ENCODE results near the gene SMIM22.
"Not testable (repeated sequence)": the region's sequence is repeated elsewhere in the genome, so short reads cannot be mapped to it uniquely, and the experiment has no call there.

SMIM22 gene

DNA sequence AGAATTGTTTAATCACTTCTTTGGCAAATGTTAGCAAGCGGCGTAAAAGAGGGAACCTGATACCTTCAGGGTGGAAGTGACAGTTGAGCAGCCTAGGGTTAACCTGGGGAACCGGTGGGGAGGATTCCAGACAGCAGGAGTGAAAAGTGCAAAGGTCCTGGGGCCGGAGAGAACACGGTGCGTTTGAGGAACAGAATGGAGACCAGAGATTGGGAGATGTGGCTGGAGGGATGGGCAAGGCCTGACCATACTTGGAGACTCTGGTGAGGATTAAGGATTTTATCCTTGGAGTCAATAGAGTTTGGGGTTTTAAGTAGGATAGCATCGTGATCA, 25.9 kb upstream of the SMIM22 start:
- no peak for DNase-seq

DNA sequence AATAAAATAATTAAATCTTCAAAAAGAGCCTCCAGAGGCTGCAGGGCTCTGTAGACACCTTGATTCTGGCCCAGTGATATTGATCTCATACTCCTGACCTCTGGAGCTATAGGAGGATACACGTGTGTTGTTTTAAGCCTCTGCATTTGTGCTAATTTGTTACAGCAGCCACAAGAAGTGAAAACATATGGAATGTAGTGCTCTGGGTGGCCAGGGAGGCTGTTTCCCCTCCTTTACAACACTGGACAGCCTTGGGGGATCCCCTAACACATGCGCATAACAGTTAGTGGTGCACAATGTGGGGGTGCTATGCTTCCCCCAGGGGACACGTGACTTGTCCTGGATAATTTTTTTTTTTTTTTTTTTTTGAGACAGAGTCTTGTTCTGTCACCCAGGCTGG, 23.5 kb upstream of the SMIM22 start:
- no peak for DNase-seq

DNA sequence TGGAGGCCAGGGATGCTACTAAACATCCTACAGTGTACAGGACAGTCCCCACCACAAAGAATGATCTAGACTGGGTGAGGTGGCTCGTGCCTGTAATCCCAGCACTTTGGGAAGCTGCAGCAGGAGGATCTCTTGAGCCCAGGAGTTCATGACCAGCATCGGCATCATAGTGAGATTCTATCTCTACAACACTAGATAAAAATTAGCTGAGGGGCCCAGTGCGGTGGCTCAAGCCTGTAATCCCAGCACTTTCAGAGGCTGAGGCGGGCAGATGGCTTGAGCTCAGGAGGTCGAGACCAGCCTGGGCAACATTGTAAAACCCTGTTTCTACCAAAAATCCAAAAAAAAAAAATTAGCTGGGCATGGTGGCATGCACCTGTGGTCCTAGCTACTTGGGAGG, 22.8 kb upstream of the SMIM22 start:
- no peak for DNase-seq

DNA sequence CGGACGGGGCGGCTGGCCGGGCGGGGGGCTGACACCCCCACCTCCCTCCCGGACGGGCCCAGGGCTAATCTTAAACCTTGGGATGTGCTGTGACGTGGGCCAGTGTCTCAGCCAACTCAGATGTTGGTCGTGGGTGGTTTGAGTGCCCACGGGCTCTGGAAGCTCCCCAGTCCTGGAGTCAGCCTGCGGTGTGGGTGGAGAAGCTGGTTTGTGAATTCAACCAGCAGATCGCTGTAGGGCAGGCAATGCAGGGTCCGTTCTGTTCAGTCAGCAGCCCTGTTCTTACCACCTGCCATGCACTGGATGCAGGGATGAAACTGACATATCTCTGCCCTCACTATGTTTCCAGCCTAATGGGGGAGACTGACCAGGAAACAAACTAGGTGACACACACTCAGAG, 20.2 kb upstream of the SMIM22 start:
- no peak for DNase-seq

DNA sequence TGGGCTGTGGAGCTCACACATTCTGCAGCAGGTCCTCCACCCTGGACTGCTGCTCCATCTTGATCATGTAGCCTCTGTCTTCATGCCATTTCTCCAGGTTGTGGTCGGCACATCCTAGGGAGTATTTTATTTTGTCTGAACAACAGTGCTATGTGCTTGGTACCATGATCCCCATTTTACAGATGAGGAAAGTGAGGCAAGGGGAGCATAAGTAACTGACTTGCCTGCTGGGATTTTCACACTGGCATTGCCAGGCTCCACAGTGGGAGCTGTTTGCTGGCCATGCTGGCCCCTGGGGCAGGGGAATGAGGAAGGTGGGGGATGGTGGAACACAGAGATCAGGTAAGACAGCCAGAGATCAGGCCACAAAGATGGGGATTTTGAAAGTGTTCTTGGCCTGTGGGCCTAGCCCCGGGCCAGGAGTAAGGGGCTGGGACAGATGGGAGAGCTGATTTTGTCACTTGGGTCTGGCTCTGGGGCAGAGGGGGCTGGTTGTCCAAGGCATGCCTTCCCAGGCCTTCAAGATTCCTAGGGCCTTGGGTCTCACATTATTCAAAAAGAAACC, 18.9 kb upstream of the SMIM22 start:
- DNase-seq, result no peak

DNA sequence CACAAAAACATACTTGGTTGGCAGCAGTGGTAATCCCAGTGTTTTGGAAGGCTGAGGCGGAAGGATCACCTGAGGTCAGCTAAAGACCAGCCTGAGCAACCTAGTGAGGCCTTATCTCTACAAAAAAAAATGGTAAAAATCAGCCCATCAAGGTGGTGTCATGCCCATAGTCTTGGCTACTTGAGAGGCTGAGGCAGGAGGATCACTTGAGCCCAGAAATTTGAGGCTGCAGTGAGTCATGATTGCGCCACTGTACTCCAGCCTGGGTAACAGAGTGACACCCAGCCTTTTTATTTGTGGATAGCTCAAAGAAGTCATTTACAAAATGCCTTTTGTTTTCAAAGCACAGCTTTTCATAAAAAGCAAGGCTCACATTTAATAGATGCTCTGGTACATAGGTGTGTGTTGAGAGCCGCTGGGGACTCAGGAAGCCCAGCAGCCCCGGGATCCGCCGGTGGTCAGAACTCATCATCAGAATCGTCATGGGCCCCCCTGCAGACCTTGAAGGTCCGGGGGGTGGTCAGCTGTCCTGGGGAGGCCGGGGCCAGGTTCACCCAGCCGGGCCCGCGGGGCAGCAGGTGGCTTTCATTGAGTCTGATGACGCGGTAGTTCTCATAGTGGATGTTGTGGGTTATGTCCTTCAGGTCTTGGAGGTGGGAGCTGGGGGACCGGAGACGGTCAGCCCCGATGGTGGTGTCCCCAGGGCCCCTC, 17.7 kb upstream of the SMIM22 start:
- DNase-seq, result no peak

DNA sequence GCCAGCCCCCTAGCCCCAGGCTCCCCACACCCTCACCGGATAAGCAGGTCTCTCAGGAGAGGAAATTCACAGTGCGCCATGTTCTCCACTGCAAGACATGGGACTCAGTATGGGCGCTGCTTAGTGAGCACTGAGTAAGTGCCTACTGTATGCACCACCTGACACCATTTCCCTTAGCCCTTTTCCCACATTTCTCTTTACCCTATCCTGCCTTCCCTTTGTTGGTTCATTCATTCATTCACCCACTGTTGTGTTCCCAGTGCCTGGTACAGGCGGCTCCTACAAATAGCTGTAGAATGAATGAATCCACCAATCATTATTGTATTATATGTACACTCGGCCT, 17.1 kb upstream of the SMIM22 start:
- DNase-seq, result no peak

DNA sequence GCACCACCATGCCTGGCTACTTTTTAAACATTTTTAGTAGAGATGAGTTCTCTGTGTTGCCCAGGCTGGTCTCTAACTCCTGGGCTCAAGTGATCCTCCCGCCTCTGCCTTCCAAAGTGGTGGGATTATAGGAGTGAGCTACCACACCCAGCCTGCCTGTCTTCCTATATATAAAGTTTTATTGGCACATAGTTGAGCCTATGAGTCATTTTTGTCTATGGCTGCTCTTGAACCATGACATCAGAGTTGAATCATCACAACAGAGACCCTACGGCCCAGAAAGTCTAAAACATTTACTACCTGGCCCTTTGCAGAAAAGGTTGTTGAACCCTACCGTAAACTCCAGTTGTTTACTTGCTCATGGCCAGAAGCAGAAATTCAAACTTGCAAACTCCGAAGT, 14.9 kb upstream of the SMIM22 start:
- no peak for DNase-seq

DNA sequence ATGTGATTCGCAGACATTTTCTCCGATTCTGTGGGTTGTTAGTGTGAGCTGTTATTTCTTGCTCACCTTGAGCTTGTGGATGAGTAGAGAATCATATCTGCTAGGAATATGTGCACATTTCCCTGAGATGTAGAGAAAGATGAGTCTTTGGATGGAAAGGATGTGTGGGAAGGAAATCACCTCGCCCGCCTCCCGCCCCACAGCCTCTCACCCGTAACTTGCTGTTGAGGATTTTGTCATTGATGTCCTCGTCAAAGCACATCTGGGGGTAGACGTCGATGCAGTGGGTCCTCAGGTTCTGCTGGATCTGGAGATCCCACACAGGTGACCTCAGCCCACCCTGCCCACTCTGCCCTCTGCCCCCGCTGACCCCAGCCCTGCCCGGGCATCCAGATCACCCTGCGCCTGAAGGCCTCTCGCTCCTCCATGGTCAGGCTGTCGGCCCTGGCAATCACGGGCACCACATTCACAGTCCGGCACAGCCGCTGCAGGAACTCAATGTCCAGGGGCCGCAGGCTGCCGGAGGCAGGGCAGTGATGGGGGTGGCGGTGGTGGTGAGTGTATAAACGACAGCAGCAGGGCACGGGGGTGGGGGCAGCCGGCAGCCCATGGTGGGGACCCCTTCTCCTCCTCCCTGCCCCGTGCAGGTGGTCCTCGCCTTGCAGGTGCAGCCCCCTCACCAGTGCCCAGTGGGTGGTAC, 11.8 kb upstream of the SMIM22 start:
- DNase-seq, result no peak

DNA sequence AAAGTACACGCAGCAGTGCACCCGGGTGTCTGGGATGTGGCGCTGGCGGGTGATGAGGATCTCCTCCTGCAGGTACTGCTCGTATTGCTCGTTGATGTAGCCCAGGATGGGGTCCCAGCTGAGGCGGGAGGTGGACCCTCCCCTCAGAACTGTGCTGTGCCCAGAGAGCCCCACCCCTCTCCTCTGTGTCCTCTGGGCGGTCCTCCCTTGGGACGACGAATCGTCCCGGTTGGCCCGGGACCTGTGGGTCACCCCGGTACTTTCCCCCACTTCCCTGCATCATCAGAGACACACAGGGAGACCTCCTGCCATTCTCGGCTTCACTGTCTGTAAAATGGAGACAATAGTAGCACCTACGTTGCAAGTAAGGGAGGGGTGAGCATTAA, 11.2 kb upstream of the SMIM22 start:
- no peak for DNase-seq

DNA sequence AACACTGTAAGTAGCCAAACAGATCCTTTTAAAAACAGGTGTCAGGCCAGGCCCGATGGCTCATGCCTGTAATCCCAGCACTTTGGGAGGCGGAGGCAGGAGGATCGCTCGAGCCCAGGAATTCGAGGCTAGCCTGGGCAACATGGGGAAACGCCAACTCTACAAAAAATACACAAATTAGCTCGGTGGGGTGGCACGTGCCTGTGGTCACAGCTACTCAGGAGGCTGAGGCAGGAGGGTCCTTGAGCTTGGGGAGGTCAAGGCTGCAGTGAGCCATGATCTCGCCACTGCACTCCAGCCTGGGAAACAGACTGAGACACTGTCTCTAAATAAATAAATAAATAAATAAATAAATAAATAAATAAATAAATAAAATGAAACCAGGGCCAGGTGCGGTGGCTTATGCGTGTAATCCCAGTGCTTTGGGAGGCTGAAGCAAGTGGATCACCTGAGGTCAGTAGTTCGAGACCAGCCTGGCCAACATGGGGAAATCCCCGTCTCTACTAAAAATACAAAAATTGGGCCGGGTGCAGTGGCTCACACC, 10.7 kb upstream of the SMIM22 start:
- DNase-seq, result not testable (repeated sequence)

DNA sequence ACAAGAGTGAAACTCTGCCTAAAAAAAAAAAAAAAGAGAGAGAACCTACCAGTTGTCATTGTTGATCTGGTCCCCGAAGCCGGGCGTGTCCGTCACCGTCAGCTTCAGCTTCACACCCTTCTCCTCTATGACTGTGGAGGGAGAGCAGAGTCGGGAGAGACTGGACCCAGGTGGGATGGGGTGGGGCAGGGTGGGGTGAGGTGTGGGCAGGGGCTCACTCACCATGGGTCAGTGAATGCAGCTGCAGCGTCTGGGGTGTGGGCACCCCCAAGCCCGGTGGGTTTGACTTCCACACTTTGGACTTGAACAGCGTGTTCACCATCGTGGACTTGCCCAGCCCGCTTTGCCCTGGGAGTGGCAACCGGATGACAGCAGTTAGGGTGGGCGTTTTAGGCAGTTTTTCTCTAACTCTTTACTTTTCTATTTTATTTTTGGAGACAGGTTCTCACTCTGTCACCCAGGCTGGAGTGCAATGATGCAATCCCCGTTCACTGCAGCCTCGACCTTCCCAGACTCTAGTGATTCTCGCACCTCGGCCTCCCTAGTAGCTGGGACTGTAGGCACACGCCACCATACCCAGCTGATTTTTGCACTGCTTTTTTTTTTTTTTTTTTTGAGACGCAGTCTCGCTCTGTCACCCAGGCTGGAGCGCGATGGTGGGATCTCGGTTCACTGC, 9.3 kb upstream of the SMIM22 start:
- no peak for DNase-seq

DNA sequence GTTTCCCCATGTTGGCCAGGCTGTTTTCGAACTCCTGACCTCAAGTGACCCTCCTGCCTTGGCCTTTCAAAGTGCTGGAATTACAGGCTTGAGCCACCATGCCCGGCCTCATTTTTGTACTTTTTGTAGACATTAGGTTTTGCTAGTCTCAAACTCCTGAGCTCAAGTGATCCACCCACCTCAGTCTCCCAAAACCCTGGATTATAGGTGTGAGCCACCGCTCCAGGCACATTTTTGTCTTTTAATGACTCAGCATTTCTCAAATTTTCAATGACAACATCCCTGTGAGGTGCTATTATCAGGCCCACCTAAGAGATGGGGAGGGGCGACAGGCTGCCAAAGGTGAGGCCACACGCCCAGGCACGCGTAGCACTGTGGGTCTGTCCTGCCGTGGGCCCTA, 8.1 kb upstream of the SMIM22 start:
- no peak for DNase-seq

DNA sequence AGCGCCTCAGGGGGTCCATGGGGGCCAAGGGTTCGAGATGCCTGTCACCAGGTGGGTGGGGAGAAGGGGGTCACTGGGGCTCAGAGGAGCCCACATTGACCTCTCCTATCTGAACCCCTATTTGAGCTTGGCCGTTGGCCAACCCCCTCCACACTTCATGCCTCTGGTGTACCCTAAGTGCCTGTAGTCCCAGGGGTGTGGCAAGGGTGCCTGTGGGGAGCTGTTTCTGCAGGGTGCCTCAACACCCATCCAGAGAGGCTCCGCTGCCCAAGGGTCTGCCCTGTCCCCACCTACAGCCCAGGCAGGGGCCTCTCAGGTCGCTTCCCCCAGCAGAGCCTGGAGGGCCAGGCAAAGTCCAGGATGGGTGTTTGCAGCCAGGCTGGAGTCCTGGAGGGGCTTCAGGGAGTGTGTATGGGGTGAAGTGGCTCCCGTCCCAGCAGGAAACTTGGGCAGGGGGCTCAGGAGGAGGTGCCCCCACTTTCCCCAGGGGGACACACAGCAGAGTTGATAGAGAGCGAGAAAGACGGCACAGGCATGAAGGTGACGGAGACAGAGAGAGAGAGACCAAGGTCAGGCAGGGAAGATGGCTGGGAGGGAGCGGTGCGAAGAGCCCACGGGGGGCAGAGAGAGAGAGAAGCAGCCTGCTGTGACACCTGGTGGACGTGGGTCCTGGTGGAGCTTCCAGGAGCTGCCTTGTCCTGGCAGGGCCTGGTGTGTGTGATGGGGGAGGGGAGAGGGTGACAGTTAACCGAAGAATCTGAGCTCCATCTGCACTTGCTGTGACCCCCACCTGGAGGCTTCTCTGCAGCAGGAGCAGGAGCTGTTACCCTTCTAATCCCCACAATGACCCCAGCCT, 7.3 kb upstream of the SMIM22 start, which contains the start of gene SEPTIN12:
Gene SEPTIN12, minus strand, starts transcription at position 719 of the 856 bp plus-strand sequence. Its CDS starts 700 bp downstream, at position 19.
- no peak for DNase-seq

DNA sequence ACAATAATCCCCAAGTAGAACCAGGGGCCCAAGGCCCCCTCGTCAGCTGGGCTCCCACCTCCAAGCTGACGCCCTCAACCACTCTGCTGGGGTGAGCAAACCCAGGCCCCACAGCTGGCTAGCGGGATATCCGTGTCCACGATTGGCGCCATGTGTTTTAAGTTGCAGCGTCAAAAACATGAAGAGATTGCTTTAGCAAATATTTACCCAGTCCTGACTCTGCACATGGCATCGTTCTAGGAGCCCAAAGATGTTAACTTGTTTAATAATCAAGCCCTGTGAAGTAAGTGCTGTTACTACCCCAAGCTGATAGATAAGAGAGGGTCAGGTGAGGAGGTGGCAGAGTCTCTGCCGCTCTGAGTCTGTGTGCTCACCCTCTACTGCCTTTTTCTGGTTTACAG, 6.7 kb upstream of the SMIM22 start:
- no peak for DNase-seq

DNA sequence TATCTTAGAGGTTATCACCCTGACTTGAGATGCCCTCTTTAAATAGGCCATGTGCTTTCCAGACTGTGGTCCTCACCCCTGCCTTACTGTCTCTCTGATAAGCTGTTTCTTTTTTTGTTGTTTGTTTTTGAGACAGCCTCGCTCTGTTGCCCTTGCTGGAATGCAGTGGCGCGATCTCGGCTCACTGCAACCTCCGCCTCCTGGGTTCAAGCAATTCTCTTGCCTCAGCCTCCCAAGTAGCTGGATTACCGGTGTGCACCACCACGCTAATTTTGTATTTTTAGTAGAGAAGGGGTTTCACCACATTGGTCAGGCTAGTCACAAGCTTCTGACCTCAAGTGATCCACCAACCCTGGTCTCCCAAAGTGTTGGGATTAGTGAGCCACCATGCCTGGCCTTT, 6.3 kb upstream of the SMIM22 start:
- DNase-seq, result no peak

DNA sequence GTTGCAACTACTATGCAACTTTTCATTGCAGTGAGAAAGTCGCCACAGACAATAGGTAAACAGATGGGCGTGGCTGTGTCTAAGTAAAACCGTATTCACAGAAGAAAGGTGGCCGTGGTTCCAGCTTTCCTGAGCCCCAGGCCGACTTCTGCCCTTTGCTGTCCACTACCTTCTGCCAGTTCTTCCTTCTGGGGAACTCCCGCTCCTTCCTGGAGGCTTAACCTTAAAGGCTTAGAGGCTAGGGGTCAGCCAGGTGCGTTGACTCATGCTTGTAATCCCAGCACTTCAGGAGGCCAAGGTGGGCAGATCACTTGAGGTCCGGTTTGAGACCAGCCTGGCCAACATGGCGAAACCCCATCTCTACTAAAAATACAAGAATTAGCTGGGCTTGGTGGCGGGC, 4.9 kb upstream of the SMIM22 start:
- DNase-seq, result no peak

DNA sequence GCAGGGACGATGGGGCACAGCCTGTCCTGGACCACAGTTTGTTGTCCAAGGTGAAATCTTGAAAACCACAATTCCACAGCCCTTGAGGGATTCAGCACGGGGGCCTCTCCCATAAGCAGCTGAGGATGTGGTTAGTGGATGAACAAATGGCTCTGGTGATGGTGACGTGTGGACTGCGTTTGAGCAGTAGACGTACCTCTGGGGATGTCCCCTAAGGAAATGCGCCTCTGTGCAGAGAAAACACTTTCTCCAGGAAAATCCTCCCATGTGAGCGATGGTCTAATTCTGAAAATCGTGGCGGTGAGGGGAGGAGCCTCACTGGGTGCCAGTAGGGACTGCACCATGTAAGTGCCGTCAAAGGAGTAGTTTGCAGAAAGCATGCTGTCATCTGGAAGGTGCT, 4.3 kb upstream of the SMIM22 start:
- no peak for DNase-seq

DNA sequence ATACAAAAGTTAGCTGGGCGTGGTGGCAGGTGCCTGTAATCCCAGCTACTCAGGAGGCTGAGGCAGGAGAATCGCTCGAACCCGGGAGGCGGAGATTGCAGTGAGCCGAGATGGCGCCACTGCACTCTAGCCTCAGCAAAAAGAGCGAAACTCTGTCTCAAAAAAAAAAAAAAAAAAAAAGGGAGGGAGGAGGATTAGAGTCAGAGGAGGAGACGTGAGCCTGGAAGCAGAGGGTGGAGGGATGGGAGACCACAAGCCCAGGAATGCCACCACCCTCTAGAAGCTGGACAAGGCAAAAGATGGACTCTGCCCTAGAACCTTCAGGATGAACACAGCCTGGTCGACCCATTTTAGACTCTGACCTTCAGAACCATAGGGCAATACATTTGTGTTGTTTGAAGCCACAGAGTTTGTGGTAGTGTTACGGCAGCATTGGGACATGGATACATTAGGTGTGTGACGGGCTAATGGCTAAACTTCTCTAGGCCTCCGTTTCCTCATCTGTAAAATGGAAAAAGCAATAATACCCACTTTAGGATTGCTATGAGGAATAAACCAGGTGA, 2.1 kb upstream of the SMIM22 start:
- no peak for DNase-seq

DNA sequence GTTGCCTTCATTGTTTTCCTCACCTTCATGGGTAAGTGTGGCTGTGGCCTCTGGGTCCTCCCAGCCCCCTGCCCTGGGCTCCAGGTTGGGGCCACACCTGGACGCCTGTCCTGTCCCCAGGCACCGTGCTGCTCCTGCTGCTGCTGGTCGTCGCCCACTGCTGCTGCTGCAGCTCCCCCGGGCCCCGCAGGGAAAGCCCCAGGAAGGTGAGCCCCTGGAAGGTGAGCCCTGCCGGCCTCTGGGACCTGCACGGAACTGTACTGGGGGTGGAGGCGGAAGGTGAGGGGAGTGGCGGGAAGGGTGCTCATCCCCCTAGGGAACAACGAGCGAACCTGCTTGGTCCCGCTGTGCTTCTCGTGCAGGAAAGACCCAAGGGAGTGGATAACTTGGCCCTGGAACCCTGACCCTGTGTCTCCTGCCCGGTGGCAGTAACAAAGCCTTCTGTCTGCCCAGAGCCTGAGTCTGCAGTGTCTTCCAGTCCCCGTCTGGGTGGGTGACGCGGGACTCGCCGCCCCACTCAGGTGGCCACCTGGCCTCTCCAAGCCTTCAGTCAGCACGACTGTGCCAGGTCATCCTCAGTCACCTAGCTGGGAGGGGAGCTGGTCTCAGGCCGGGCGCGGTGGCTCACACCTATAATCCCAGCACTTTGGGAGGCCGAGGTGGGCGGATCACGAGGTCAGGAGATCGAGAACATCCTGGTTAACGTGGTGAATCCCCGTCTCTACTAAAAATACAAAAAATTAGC, 831 bp downstream of the SMIM22 start:
- no peak for DNase-seq

DNA sequence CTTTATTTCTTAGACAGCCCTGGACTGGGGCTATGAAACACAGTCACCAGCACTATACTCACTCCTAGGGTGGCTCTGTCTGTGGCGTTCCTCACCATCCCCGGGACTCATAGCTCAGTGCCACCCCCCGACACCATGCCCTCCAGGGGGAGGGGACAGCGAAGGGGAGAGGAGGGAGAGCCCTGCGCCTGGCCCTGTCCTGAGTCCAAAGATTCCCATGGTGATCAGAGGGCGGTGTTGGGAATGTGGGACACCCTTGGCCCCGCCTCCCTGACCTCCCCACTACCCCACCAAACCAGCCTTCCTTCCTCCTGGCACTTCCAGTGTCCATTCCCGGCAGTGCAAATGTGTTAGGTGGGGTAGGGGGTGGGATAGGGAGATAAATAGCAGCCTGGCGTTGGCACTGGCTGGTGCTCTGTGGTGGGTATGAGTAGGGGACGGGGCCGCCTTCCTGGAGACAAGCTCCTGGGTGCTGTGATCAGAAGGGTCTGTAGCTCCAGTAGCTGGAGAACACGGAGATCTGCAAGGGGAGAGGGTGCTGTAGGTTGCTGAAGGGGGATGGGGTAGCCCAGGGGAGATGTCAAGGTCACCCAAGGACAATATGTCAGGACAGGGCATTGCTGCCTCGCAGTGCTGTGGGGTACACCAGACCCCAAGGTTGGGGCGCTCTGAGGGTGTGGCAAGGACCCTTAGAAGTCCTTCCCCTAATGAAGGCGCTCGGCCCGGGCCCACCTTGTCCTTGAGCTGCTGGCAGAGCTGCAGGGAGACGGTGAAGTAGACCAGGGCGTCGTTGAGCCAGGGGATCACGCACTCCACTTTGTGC, 2.0 kb downstream of the SMIM22 start:
- no peak for DNase-seq

All from T-helper 1 cell (primary cell).